Naive B cell (primary cell): ENCODE data around the gene SLC39A12. TPM values are rescaled to one million over a fixed set of nuclear protein-coding genes. Genes with fewer than 3 reads are reported as not detected.

Source experiments
- ATAC-seq, 2 donors: fragments of 150-1000 bp; cut with Tn5 transposase; 2 replicates each; pipeline ENCODE4 v1.10.0; 2021; ENCODE audit warnings: low read depth in 2 of 2, mild to moderate bottlenecking in 2 of 2, moderate library complexity in 2 of 2
- DNase-seq: peaks from one replicate; pipeline ENCODE4 v3.0.0; 2022
- H3K27ac Mint-ChIP-seq, 6 donors: one replicate each; pipeline ENCODE4 v1.8.0; 2020 to 2022; ENCODE audit warnings: mild to moderate bottlenecking in 6 of 6, mixed read lengths in 6 of 6, moderate library complexity in 5 of 6, inconsistent platforms in 2 of 6
- H3K27me3 Mint-ChIP-seq, 3 donors: one replicate each; pipeline ENCODE4 v1.8.0; 2021 to 2022; ENCODE audit warnings: mixed read lengths in 3 of 3, mild to moderate bottlenecking in 1 of 3
- H3K36me3 Mint-ChIP-seq, 2 donors: one replicate each; pipeline ENCODE4 v1.8.0; 2020 to 2022; ENCODE audit warnings: mixed read lengths in 2 of 2, inconsistent platforms in 1 of 2, mild to moderate bottlenecking in 1 of 2
- H3K4me1 Mint-ChIP-seq, 3 donors: one replicate each; pipeline ENCODE4 v1.8.0; 2020 to 2022; ENCODE audit warnings: mixed read lengths in 3 of 3, inconsistent platforms in 1 of 3, mild to moderate bottlenecking in 1 of 3, moderate library complexity in 1 of 3
- H3K4me3 Mint-ChIP-seq, 8 donors: one replicate each; pipeline ENCODE4 v1.8.0; 2020 to 2022; ENCODE audit warnings: mild to moderate bottlenecking in 8 of 8, mixed read lengths in 8 of 8, moderate library complexity in 8 of 8, inconsistent platforms in 2 of 8
- H3K9me3 Mint-ChIP-seq, 7 donors: one replicate each; pipeline ENCODE4 v1.8.0; 2020 to 2022; ENCODE audit warnings: mixed read lengths in 7 of 7, mild to moderate bottlenecking in 5 of 7, inconsistent platforms in 2 of 7, moderate library complexity in 1 of 7
- polyA plus RNA-seq, 6 donors: library from polyadenylated mRNA; unstranded; fragments of 300-500 nt; fragmentation: Illumina TruSeq; gene quantifications; one replicate each; pipeline ENCODE4 v1.2.3, GENCODE V29; 2021; ENCODE audit warnings: low read depth in 6 of 6

The SLC39A12 gene
- polyA plus RNA-seq, 6 donors from 2014 or later: not detected

GRCh38 chr10:18043148-18044006 is 91.7 kb downstream of the SLC39A12 start:
- ATAC-seq (no peak), DNase-seq (no peak)
- peaks cover 0 to 6% (median 0%) of the 10 kb centered on the region in 3 donors for H3K27me3 Mint-ChIP-seq
- peaks cover 0 to 4% (median 0%) of the 10 kb centered on the region in 3 donors for H3K4me1 Mint-ChIP-seq
- H3K36me3 Mint-ChIP-seq: no peaks in the 10 kb centered on the region
- H3K4me3 Mint-ChIP-seq: no peak overlapping the region
- H3K27ac Mint-ChIP-seq: no peak overlapping the region
- H3K9me3 Mint-ChIP-seq: no peaks in the 10 kb centered on the region

GRCh38 chr10:18044976-18045720 is 93.4 kb downstream of the SLC39A12 start:
- H3K27me3 Mint-ChIP-seq: peaks cover 0 to 6% (median 0%) of the 10 kb centered on the region in 3 donors
- peaks cover 0 to 4% (median 0%) of the 10 kb centered on the region in 3 donors for H3K4me1 Mint-ChIP-seq
- H3K9me3 Mint-ChIP-seq: no peaks in the 10 kb centered on the region
- H3K4me3 Mint-ChIP-seq: no peak overlapping the region
- no peak overlapping the region for H3K27ac Mint-ChIP-seq
- no peaks in the 10 kb centered on the region for H3K36me3 Mint-ChIP-seq
- ATAC-seq: no peak
- DNase-seq: no peak

GRCh38 chr10:18056583-18056982 is 104.9 kb downstream of the SLC39A12 start:
- ATAC-seq (no peak), DNase-seq (no peak)
- Mint-ChIP-seq H3K4me3 (no peak overlapping the region), H3K9me3 (peaks cover 0 to 6% (median 0%) of the 10 kb centered on the region in 7 donors), H3K27me3 (no peaks in the 10 kb centered on the region), H3K36me3 (no peaks in the 10 kb centered on the region), H3K4me1 (peaks cover 3 to 13% (median 11%) of the 10 kb centered on the region in 3 donors), H3K27ac (no peak overlapping the region)

- Mint-ChIP-seq H3K27ac (no peak overlapping the region), H3K4me1 (no peaks in the 10 kb centered on the region), H3K4me3 (no peak overlapping the region), H3K9me3 (peaks cover 0 to 5% (median 0%) of the 10 kb centered on the region in 7 donors), H3K36me3 (no peaks in the 10 kb centered on the region), H3K27me3 (no peaks in the 10 kb centered on the region)
- no peak for ATAC-seq
- no peak for DNase-seq
Observed at GRCh38 chr10:18059826-18060559, 108.3 kb downstream of the SLC39A12 start.

- Mint-ChIP-seq H3K4me1 (no peaks in the 10 kb centered on the region), H3K27me3 (peaks cover 0 to 9% (median 7%) of the 10 kb centered on the region in 3 donors), H3K9me3 (peaks cover 0 to 7% (median 0%) of the 10 kb centered on the region in 7 donors), H3K36me3 (no peaks in the 10 kb centered on the region), H3K27ac (no peak overlapping the region), H3K4me3 (no peak overlapping the region)
- DNase-seq (no peak), ATAC-seq (no peak)
Observed at GRCh38 chr10:18066947-18067346, 115.2 kb downstream of the SLC39A12 start.

- Mint-ChIP-seq H3K36me3 (no peaks in the 10 kb centered on the region), H3K27me3 (peaks cover 0 to 12% (median 9%) of the 10 kb centered on the region in 3 donors), H3K9me3 (peaks cover 0 to 7% (median 0%) of the 10 kb centered on the region in 7 donors), H3K4me1 (no peaks in the 10 kb centered on the region), H3K27ac (no peak overlapping the region), H3K4me3 (no peak overlapping the region)
- DNase-seq (no peak), ATAC-seq (no peak)
Observed at GRCh38 chr10:18068401-18068800, 116.7 kb downstream of the SLC39A12 start.

- Mint-ChIP-seq H3K4me1 (no peaks in the 10 kb centered on the region), H3K9me3 (peaks cover 0 to 7% (median 3%) of the 10 kb centered on the region in 7 donors), H3K27ac (peak overlapping the region in 1 of 6 donors; percentile 10), H3K4me3 (no peak overlapping the region), H3K36me3 (no peaks in the 10 kb centered on the region), H3K27me3 (peaks cover 0 to 12% (median 9%) of the 10 kb centered on the region in 3 donors)
- ATAC-seq (no peak), DNase-seq (no peak)
Observed at GRCh38 chr10:18071591-18071990, 119.9 kb downstream of the SLC39A12 start.

- Mint-ChIP-seq H3K4me3 (peak overlapping the region in 1 of 8 donors; percentile 17), H3K9me3 (peaks cover 0 to 7% (median 2%) of the 10 kb centered on the region in 7 donors), H3K4me1 (peaks cover 0 to 3% (median 0%) of the 10 kb centered on the region in 3 donors), H3K27ac (no peak overlapping the region), H3K27me3 (peaks cover 0 to 12% (median 9%) of the 10 kb centered on the region in 3 donors), H3K36me3 (no peaks in the 10 kb centered on the region)
- no peak for DNase-seq
- ATAC-seq: no peak
Observed at GRCh38 chr10:18073314-18073713, 121.6 kb downstream of the SLC39A12 start.

- no peak for ATAC-seq
- no peak overlapping the region for H3K27ac Mint-ChIP-seq
- peaks cover 0 to 7% (median 0%) of the 10 kb centered on the region in 7 donors for H3K9me3 Mint-ChIP-seq
- peaks cover 0 to 3% (median 0%) of the 10 kb centered on the region in 3 donors for H3K4me1 Mint-ChIP-seq
- H3K36me3 Mint-ChIP-seq: no peaks in the 10 kb centered on the region
- no peak for DNase-seq
- H3K4me3 Mint-ChIP-seq: no peak overlapping the region
- peaks cover 0 to 5% (median 0%) of the 10 kb centered on the region in 3 donors for H3K27me3 Mint-ChIP-seq
Observed at GRCh38 chr10:18075881-18076280, 124.2 kb downstream of the SLC39A12 start.

- ATAC-seq: no peak
- H3K36me3 Mint-ChIP-seq: no peaks in the 10 kb centered on the region
- H3K27ac Mint-ChIP-seq: no peak overlapping the region
- no peak for DNase-seq
- H3K4me3 Mint-ChIP-seq: no peak overlapping the region
- H3K27me3 Mint-ChIP-seq: peaks cover 0 to 9% (median 7%) of the 10 kb centered on the region in 3 donors
- peaks cover 0 to 3% (median 0%) of the 10 kb centered on the region in 7 donors for H3K9me3 Mint-ChIP-seq
- peaks cover 0 to 3% (median 0%) of the 10 kb centered on the region in 3 donors for H3K4me1 Mint-ChIP-seq
Observed at GRCh38 chr10:18079665-18080295, 128.1 kb downstream of the SLC39A12 start.

GRCh38 chr10:18082381-18082780 is 130.7 kb downstream of the SLC39A12 start:
- Mint-ChIP-seq H3K36me3 (no peaks in the 10 kb centered on the region), H3K4me3 (no peak overlapping the region), H3K27me3 (peaks cover 0 to 16% (median 7%) of the 10 kb centered on the region in 3 donors), H3K4me1 (no peaks in the 10 kb centered on the region), H3K27ac (no peak overlapping the region), H3K9me3 (peaks cover 0 to 4% (median 0%) of the 10 kb centered on the region in 7 donors)
- DNase-seq: no peak
- ATAC-seq: no peak

- Mint-ChIP-seq H3K27me3 (peaks cover 0 to 16% (median 7%) of the 10 kb centered on the region in 3 donors), H3K4me1 (no peaks in the 10 kb centered on the region), H3K4me3 (no peak overlapping the region), H3K36me3 (no peaks in the 10 kb centered on the region), H3K27ac (no peak overlapping the region), H3K9me3 (peaks cover 0 to 6% (median 0%) of the 10 kb centered on the region in 7 donors)
- ATAC-seq (no peak), DNase-seq (no peak)
Observed at GRCh38 chr10:18085855-18086254, 134.1 kb downstream of the SLC39A12 start.
